Left forelimb (tissue), 1 donor: Measurements from ENCODE around the gene CCBE1.

Experiments used
- DNase-seq: peaks from one replicate; pipeline ENCODE4 v3.0.0-alpha.2; 2018; ENCODE audit warnings: low spot score

CCBE1 gene

DNA sequence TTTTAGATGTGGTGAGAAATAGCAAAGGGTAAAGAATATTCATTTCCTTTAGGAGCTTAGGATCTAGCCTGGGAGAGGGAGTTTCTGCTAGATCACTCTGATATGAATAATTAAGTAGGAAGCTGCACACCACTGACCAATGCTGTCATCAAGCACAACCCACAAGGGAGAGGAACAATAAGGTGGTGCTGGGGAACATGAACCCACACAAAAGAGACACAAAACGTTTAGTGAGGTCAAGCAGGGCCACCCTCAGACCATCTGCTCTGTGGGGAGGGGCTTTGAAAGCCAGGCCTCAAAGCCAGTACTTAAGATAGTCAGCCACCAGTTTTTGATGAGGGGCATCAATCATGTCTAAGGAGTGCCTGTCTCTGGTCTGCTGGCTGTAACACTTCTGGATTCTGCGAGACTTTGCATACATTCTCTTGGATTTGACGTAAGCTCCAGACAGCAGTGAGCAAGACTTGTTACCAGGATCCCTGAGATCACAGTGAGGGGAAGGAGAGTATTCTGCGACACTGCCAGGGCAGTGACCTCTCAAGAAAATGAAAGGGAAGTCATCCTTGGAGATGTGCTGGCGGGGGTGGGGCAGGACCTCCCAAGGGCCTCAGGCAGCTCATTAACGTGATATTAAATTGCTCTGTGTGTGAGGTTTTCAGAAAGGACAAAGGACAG is 127.0 kb downstream of the CCBE1 start:
- DNase-seq = no peak

DNA sequence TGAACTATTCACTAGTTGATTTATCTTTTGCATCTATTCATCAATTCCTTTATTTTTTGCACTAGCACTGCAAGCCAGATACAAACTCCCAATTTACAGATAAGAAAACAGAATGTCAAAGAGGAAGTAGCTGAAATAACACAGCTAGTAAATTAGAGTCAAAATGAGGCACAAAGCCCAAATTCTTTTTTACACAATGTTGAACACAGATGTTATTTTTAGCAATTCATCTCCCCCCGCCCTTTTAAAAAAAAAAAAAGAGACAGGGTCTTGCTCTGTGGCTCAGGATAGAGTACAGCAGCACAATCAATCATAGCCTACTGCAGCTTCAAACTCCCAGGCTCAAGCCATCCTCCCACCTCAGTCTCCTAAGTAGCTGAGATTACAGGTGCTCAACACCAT is 127.8 kb downstream of the CCBE1 start:
- no peak for DNase-seq

DNA sequence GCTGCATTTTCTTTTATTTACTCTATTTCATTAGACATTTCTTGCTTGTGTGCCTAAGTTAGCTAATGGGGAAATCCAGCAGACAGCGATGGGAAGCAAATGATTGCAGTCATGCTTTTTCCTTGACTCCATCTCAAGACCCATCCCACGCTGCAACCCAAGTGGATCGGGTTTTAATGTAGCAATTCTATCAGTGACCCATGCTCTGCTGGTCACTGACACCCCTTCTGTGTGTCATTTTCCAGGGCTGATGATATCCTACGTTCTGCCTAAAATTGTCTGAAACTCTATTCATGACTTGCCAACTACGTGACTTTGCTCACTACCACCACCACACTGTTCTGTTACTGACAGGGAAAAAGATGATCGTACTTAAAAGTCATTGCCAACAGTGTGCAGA is 129.8 kb downstream of the CCBE1 start:
- DNase-seq = no peak

DNA sequence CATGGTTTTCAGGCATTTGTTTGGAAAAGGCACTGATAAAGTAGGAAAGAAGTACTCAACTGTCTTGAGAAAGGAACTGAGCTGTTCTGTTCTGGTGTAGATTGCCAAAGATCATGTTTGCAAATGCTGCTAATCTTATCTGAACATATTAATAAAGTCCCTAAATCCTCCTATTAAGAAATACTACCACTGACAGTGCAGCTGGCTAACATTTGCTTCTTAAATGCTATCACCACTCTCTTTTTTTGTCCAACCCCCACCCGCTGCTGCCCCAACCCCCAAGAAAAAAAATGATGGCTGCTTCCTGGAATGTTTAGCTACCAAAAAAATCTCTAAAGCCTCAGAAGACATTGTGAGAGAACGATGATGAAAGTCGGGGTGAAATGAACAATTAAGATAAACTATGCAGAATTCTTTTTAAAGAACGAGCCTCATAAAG is 130.7 kb downstream of the CCBE1 start:
- no peak for DNase-seq

DNA sequence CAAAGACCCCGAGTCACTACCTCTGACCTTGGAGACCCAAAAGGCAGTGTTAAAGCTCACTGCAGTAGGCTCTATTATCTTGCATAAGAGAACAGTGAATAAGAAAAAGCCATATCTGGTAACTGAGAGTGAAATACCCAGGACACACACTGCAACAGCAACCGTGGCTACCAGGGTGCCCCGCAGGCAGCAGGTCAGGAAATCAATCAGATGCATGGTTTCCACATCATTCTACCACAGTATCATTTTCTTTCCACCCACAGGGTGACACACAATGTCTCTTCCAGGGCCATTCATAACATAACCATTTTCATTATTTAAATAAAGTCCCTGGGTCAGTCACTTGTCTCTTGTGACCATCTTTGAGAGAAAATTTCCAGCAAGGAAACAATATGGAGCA is 131.3 kb downstream of the CCBE1 start:
- no peak for DNase-seq

DNA sequence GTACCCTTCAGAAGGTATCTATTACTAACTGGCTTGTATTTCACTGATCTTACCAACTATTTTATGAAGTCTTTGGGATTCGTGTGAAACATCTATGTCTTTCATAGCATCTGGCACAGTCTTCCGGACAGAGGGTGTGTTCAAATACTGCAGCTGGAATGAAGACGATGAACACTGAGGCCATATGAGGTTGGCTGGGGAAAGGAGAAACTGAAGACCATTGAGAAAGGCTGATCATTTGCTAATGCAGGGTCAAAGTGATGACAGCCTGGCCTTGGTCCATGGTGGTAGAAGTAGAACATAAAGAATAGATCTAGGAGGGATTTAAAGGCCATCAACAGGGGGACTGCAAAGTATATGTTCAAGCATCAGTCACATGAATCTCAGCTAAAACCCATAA is 132.7 kb downstream of the CCBE1 start:
- DNase-seq = no peak

DNA sequence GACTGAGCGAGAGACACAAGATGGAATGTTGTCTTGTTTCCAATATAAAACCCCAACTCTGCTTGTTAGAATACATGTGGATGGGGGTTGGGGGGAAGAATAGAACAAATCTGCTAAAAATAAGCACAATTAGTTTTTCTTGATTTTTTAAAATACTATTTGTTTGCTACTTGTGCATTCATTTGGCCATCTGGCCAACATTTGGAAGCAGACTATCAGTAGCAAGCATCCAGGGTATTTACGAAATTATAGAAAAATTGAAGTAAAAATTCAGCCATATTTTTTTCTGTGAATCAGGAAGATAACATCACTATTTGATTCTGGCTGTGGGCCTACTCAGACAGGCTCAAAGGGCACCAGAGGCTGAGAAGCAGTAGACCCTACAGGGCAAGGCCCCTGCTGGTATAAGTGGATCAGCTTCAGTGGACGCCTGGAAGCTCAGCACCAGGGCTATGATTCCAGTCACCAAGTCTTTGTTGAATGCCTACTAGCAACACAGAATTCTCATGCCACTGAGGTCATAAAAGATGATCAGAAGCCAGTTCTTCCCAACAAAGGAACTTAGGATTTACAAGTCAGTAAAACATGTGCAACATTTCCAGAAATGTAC is 133.9 kb downstream of the CCBE1 start:
- DNase-seq = no peak

DNA sequence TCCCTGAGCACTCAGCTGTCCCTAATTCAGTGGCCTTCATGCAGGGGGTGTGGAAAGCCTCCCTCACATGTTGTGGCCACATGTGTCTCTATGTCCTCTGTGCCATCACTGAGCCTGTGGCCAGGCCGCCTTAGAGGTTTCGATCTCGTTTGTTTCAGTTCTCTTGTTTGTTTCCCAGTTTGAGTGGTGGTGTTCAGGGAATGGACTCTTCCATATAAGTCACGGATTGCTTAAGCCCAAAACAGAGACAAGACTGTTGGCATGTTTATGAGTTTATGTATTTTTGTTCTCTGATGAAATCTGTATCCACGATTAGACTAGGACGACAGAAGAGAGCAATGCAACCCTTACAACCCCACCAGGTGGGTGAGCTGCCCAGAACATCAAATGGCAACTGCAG is 134.5 kb downstream of the CCBE1 start:
- no peak for DNase-seq

DNA sequence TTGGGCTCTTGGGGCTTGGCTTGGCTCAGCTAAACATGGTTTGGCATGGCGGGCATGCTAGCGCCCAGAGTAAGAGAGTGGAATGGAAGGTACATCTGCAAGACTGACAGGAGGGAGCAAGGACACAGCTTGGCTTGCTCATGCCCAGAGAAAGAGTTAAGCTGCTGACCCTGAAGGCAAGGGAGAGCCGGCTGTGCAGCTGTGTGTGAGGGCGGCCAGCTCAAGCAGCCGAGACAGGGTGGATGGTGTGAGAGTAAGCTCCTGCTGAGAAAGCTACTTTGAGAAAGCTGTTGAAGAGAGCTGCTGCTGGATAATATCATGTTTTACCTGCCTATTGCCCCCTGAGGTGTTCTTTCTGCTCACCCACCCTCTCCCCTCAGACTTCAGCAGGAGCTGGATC is 135.6 kb downstream of the CCBE1 start:
- DNase-seq = no peak

DNA sequence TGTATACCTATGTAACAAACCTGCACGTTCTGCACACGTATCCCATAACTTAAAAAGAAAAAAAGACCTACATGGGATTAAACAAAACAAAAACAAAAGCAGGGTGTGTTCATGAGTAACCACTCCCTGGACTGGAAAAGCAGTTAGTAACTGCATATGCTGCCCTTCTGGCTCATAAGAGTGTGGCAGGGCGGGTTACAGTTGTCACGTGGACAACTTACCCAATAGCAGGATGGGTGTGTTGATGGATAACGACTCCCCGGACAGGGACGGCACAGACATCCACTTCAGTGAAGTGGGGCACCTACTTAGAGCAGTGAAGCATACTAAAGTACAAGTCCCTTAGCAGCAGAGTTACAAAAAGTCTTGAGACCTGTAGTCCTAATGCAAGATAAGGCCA is 136.7 kb downstream of the CCBE1 start:
- DNase-seq = no peak

DNA sequence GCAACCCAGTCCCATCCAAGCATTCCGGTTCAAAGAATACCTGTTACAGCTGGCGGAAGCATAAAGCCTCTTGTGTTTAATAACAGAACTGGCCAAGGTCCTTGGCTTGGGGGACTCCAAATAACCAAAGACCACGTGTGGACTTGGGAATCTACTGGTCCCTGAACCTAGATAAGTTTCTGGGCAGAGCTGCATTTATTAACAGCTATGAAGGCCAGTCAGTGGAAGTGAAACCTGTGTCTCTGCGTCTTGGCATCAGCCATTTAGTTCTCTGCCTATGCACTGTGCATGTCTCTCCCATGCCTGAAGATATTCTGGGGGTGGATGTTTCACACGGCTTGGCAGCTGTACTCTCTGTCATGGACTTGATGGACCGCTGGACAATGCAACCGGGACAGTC is 137.7 kb downstream of the CCBE1 start:
- DNase-seq = no peak

DNA sequence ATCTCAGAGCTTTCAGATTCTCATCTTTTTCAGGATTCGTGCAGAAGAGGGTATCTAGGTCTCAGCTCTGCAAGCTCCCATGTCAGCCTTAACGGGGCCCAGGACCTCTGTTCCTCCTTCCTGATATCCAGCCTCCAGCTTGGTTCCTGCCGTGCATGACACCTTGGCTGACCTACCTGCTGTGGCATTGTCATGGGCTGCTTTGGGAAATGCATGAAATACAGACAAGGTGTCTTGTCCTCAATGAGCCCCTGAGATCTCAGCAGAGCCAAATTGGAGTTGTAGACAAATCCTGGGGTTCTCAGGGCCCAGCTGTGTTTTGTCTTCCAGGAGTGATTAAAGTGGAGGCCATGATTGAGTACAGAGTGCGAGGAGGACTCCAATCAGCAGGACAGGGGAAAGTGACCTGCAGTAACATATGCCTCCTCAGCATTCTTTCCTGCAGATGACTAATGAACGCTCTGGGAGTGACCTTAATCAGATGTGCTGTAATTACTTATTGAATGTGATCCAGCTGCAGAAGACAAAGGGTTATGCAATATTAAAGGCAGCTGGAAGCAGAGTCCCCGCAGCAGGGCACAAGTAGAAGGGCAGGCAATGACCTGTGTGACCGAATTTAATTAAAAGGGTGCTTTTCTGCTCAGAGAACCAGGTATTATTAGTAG is 141.1 kb downstream of the CCBE1 start:
- DNase-seq = no peak

DNA sequence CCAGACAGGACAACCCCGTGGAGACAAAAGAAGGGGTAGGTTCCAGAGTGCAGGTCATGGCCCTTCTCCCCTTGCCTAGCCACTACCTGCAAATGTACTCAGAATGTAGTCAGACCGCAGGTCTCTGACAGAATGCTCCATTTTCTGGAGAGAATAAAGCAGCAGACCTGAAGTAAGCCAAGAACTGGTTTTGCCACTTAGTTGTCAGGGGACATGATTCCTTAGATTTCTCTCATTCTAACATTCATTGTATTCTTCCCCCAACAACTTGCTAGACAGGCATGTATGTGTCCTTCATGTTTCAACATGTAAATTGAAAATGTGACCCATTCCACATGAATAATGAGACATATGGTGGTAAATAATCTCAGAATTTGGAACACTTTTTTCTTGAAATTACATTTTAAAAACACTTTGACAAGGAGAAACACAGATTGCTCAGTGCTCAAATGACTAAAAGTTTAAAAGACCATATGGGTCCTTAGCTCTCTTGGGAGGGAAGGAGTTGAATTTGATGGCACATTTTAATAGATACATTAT is 142.4 kb downstream of the CCBE1 start:
- no peak for DNase-seq

DNA sequence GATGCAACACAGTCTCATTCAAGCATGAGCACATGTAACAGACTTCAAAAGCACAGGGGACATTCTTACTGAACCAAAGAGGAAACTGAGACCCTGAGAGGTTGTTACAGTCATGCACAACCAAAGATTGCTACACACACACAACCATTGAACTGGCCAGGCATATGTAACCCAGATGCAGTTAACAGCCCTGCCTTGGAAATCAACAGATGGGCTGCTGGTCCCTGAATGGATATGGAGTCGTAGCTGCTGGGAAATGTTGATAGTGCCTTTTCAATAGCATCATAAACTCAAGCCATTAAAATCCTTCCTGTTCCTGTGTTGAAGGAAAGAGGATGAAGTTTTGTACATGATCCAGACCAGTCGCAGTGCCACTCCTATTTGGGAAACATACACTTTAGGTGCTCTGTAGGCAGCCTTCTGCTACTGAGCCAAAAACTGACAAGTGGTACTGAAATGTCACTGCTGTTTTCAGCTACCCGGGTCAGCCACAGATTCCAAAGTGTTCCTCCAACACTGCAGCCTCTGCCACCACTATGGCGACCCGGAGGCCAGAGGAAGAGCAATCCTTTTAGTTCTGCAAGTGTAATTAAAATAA is 143.9 kb downstream of the CCBE1 start:
- no peak for DNase-seq

DNA sequence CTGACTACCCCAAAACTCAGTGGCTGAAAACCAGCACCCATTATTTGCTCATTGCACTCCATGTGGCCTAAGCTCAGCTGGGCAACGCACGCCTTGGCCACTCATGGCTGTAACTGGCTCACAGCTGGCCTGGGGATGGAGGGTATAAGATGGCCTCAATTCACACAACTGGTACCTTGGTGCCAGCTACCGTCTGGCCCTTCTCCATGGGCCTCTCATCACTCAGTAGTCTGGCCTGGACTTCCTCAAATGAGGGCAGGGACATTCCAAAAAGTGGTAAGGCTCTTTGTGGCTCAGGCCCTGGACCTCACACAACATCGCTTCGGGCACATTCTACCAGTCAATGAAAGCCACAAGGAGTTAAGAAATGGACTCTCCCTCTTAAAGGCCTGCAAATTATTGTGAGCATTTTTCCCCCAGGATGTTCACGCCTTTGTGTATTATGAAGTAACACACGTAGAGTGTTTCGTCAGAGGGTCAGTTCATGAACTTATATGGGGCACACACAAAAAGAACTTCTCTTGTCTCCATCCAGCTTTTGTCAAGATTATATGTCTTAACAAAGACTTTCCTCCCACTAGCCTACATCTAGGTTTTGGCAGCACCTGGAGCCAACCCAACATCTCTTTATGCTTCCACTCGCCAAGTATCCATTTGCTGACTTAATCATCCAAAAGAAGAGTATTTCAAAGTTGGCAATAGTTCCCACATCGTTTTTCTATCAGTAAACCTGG is 145.2 kb downstream of the CCBE1 start:
- no peak for DNase-seq

DNA sequence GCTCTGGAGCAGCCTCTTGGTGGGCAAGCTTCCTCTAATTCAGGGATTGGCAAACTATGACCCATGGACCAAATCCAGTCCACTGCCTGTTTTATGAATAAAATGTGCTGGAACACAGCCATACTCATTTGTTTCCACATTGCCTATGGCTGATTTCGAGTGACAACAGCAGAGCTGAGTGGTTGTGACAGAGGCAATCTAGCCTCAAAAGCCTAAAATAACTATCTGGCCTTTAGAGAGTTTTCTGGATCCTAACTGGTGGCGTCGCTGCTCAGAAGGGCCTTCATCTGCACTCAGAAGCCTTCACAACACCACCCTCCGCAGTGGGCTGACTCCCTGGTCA is 147.1 kb downstream of the CCBE1 start:
- no peak for DNase-seq

DNA sequence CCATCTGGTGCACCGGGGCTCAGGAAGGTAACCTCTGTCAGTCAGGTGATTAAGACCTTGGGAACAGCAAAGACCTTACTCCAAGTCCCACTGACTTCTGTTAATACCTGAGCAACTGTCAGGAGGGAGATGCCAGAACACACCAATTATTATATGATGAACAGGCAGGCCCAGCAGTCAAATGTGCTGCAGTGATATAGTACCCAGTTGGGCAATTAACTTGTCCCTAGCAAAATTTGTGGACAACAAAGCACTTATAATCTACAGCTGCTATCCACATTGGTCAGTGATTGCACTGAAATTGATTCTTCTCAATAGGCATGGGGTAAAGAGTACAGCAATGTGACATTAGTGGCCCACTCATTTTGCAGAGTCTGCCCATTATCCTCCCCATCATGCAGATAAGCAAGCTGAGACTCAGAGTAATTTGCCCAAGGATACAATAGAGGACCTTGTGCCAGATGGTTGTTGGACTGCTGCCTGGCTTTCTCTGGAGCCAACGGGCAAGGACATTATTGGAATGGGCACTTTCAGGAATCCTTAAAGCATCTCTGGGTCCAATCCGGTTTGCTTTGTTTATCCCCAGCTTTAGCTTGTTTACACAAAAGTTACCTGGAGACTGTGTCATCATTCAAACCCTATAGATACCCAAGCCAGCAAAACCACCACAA is 147.6 kb downstream of the CCBE1 start:
- no peak for DNase-seq

DNA sequence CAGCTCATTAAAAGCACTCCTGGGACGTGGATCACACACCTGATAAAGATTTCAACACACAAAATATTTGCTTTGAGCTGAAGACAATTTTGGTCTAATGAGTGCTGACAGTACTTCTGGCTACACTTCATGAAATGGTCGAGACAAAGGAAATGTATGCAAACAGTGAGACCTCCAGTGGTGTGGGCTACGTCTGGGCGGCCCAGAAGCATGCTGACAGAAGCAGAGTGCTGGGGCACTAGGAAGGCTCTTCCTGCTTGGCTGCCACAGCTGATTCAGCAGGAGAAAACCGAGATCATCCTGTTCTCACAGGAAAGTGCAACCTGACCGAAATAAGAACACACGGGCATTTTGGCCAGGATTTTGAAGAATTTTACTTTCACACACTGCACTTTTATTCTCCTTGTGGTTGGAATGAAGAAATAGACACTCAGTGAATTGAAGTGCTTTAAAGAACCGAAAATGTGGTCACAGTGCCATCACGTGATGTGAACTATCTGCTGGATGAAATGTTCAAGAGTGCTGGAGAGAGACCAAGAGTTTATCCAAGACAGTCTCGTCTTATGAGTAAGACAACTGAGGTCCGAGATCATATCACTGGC is 149.5 kb downstream of the CCBE1 start:
- no peak for DNase-seq

DNA sequence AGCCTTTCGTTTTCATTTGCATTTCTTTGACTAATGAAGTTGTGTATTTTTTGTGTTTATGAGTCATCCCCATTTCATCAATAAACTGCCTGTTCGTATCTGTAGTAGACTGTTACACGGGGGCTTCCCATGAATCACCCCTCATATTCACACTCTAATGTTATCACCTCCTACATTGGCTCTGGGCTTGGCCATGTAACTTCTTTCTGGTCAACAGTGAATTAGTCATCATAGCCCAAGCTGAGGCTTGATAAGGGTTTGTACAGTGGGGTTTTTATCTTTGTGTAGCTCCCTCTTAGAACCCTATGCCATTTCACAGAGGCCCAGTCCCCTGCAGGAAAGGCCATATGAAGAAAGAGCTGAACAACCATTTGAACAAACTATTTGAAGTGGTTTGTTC is 151.0 kb downstream of the CCBE1 start:
- no peak for DNase-seq

DNA sequence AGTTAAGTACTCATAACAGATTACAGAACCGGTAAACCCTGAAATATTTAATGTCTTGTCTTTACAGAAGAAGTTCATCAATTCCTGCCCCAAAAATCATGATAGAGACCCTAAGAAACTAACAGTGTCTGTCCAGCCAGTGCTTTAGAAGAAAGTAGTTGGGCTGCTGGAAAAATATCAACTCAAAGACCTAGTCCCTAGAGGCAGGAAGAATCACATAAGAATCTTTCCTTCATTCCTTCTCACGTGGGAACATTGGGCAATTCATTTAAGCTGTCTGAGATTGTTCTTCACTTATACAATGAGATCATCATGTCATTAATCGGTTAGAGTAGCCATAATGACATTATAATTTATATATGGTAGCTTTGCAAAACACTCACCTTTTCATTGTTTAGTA is 156.4 kb downstream of the CCBE1 start:
- DNase-seq = no peak

DNA sequence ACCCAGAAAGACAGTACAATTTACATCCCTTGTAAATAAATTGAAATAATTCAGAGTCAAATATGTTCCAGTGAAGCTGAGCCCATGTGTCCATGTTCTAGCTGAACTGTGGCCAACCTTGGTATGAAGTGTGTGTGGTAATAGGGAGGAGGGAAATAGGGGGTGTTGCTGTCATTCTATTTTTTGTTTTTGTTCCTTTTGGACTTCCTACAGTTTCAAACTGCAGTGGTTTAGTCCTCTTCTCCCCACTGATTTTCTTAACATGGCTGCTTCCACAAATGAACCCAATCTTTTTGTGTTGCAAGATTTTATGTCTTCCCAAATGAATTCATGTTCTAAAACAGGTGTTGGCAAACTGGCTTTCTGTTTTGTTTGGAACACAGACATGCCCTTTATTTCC is 156.9 kb downstream of the CCBE1 start:
- no peak for DNase-seq
